NCI-H1417 (cell line): Measurements from ENCODE around the gene KTI12.
"Not testable (repeated sequence)": the region's sequence is repeated elsewhere in the genome, so short reads cannot be mapped to it uniquely, and the experiment has no call there.

Source experiments
- DNase-seq, 3 experiments: peaks; one replicate each; lab custom pipeline; 2025; lab: John Stamatoyannopoulos, UW

The KTI12 gene

GRCh38 chr1:52037909-52038308 is 4.3 kb upstream of the KTI12 start:
- DNase-seq: no peak

- no peak for DNase-seq
Measured at GRCh38 chr1:52037402-52037814, 3.8 kb upstream of the KTI12 start.

- DNase-seq: no peak
Measured at GRCh38 chr1:52034050-52034384, 407 bp upstream of the KTI12 start.

GRCh38 chr1:52032785-52033131 is 852 bp downstream of the KTI12 start:
- peak; percentile 38 to 65 (median 64) for DNase-seq

GRCh38 chr1:52032124-52032784 is 1.4 kb downstream of the KTI12 start:
- DNase-seq: no peak

- not testable (repeated sequence) for DNase-seq
Measured at GRCh38 chr1:52028839-52029238, 4.8 kb downstream of the KTI12 start.

- DNase-seq: no peak
Measured at GRCh38 chr1:52028328-52028727, 5.3 kb downstream of the KTI12 start.

GRCh38 chr1:52026278-52026677 is 7.3 kb downstream of the KTI12 start:
- no peak for DNase-seq

- DNase-seq: no peak
Measured at GRCh38 chr1:52022133-52022532, 11.5 kb downstream of the KTI12 start.

GRCh38 chr1:52008071-52008809 is 25.4 kb downstream of the KTI12 start:
- no peak for DNase-seq

- DNase-seq: no peak
Measured at GRCh38 chr1:52007215-52008002, 26.2 kb downstream of the KTI12 start.

- peak in 1 of 3 experiments; percentile 19 for DNase-seq
Measured at GRCh38 chr1:52006081-52006553, 27.5 kb downstream of the KTI12 start.

GRCh38 chr1:52005548-52005947 is 28.1 kb downstream of the KTI12 start:
- not testable (repeated sequence) for DNase-seq

GRCh38 chr1:52003877-52004276 is 29.7 kb downstream of the KTI12 start:
- no peak for DNase-seq

GRCh38 chr1:52002038-52002917 is 31.3 kb downstream of the KTI12 start:
- DNase-seq: peak; percentile 68 to 94 (median 93)

GRCh38 chr1:51998701-51999100 is 34.9 kb downstream of the KTI12 start:
- no peak for DNase-seq

- peak in 1 of 3 experiments; percentile 27 for DNase-seq
Measured at GRCh38 chr1:51997974-51998382, 35.6 kb downstream of the KTI12 start.

GRCh38 chr1:51990478-51990965 is 43.1 kb downstream of the KTI12 start, which contains the start of gene RAB3B:
Gene RAB3B (minus strand): TSS chr1:51990700. CDS start chr1:51977117, 13,583 bp downstream.
- peak; percentile 83 to 96 (median 89) for DNase-seq

- peak in 2 of 3 experiments; percentile 30 to 52 for DNase-seq
Measured at GRCh38 chr1:51989582-51990477, 43.8 kb downstream of the KTI12 start.

- DNase-seq: no peak
Measured at GRCh38 chr1:51988254-51988653, 45.4 kb downstream of the KTI12 start.
